Activated T-cell treated with anti-CD3 and anti-CD28 coated beads for 1 hour (primary cell): ENCODE results near the gene CDKAL1.
"Not testable (repeated sequence)": the region's sequence is repeated elsewhere in the genome, so short reads cannot be mapped to it uniquely, and the experiment has no call there.

Source experiments
- DNase-seq: peaks from one replicate; pipeline ENCODE4 v3.0.0-alpha.2; 2020; ENCODE audit warnings: low read depth

Gene CDKAL1

DNA sequence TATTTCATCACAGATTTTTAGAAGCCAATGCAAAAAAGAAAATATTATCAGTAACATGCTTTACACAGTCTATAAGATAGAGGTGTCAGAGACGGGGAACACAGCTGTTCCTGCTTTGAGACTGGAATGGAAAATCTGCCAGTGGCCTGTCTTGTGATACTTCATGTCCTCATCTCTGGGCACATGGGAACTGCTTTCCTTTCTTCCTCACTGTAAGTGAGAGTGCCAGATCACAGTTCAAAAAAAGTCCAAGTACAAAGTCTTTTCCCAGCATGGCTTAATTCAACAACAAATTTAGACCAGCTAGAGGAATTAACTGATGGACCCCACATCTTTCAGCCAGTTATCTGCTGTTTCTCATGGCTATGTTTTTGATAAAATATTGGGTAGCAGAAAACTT lies 490.4 kb downstream of the CDKAL1 start:
- DNase-seq = no peak

DNA sequence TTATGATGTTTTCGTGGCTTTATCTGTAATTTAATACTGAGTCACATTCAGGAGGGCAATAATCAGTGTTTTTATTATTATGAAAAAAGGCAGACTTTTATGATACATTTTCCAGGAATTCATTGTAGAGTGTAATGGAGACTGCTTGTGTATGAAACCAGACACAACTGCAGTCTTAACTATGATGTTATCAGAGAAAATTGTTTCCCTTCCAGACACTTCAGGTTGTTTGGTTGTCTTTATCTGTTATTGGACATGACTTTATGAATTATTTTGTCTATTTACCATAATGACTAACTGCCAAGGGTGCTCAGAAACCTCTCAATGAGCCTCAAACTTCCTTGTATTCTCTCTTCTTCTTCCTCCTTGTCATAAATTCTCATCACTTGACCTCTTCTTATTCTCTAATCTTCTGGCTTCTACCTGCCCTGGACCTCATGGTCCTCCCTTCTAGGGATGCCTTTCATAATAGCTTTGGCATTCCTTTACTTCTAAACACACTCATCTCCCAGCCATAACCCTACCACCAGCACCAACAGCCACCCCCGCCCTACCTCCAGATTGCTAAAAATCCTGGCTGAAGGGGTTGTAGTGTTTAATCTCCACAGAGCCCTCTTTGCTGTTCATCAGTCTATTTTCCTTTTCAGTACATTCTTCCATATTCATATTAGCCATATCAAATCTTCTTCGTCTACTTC lies 492.5 kb downstream of the CDKAL1 start:
- no peak for DNase-seq

DNA sequence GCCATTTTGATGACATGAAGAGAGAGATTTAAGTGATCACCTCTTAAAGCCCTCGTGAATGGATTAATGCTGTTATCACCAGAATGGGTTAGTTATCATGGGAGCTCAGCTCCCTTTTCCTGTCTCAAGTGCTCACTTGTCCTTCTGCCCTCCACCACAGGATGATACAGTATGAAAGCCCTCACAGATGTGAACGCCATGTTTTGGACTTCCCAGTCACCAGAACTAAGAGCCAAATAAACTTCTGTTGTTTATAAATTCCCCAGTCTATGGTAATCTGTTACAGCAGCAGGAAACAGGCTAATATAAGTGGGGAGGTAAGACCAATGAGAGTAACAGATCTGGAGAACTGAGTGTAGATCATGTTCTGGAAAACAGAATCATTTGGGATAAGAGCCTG lies 493.2 kb downstream of the CDKAL1 start:
- DNase-seq = no peak

DNA sequence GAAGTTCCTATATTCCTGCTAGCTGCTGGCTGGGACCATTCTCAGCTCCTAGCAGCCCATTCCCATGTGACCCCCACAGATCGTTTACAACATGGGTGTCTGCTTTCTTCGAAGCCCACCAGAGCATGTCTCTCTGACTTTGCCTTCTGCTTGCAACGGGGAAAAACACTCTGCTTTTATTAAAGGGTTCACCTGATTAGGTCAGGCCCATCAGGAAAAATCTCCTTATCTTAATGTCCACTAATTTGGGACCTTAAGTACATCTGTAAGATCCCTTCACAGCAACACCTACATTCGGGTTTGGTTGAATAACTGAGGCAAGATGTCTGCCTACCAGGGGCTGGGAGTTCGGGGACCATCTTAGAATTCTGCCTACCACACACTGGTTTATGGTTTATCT lies 496.9 kb downstream of the CDKAL1 start:
- DNase-seq = no peak

DNA sequence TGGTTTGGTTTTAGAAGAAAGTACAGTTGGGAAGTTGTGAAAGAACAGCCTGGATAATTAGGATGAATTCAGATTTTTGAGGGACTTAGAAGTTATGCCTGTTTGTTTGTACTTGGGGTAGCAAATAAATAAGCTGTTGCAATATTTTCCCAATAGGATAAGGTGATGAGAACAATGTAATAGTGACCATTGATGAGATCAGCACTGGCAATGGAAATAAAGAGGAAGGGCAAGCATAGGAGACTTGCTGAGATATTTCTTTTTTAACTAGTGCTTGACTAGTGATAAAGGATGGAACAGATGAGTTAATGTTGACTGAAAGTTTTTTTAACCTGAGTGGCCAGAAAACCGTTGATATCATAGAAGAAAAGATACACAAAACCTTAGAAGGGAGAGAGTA lies 498.8 kb downstream of the CDKAL1 start:
- no peak for DNase-seq

DNA sequence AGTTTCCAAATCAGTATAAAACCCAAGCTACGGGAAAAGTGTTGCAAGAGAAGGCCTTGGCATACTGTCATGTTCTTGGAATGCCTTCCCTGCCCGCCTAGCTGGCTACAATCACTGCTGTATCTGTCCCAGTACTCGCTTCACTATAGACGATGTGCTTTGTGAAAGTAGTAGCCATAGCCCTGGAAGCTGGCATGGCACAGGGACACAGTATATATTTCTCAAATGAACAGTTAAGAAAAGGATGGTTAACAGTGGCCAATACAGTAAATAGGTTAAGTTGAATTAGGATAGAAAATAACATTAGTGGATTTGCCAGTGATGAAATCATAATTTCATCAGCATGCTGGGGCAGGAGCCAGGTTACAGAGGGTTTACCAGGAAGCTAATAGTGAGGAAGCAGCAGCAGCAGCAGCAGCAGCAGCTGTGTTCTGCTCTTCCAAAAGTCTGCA lies 499.3 kb downstream of the CDKAL1 start:
- DNase-seq = no peak

DNA sequence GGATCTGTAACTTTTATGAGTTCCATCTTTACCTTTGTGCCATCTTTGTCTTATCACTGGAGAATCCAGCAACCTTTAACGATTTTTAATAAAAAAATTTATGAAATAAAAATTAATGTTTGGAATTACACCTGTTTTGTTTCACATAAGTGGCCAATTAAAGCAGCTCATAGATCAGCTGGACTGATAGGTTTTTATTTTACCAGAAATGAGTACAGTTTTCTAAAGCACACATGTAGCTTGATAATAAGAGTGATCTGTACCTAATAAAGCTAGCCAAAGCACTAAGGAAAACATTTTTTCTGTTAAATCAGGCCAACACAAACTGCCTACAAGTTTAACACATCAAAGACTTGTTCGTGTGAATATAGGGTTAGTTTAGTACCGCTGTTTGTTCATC lies 500.1 kb downstream of the CDKAL1 start:
- no peak for DNase-seq

DNA sequence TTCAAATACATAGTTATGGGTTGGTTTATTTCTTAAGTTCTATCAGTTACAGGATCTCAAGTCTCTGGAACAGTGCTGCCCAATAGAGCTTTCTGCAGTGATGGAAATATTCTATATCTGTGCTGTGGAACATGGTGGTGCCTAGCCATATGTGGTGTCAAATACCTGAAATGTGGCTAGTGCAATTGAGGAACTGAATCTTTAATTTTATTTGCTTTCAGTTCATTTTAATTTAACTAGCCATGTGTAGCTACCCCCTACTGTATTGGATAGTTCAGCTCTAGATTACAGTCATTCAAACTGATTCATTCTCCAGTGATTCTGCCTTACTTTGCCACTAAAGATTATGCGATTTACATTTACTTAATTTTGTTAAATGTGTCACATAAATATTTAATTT lies 503.2 kb downstream of the CDKAL1 start:
- no peak for DNase-seq

DNA sequence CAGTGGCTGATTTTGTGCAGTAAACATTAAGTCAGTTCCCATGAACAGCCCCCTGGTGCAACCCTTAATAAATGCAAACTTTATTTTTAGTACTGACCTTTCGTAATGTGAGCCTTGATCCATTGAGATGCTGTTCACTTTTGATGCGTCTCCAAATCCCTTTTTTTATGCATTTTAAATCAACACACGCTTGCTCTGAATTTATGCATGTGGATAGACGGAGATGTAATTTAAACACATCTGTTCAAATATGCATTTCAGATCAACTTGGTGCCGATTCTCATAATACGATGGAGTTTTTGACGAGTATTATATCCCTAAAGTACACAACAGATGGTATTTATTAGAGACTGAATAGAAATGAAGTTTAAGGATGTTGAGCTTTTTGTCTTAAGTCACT lies 505.7 kb downstream of the CDKAL1 start:
- DNase-seq = no peak

DNA sequence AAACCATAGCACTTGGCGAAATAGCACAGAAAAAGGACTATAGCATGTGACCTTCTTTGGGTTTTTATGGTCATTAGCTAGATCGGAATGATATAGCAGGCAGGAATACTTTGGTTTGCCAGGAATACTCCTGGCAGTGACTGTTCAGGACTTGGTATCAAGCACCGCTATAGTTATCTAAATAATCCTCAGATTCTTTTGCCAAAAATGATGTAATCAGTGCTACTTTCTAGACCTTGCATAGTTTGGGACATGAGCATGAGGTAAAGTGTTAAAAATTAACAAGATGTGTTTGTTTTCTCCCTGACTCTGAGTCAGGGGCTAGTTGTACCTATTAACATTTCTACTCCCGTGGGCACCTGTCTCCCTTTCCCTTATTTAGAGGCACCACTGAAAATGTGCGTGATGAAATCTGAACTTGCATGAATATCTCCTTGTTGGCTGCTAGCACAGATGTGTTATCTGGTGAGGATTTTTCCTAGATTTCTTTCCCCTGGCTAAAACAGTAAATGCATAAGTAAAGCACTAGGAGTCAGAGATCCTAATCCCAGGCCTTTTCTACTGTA lies 511.0 kb downstream of the CDKAL1 start:
- no peak for DNase-seq

DNA sequence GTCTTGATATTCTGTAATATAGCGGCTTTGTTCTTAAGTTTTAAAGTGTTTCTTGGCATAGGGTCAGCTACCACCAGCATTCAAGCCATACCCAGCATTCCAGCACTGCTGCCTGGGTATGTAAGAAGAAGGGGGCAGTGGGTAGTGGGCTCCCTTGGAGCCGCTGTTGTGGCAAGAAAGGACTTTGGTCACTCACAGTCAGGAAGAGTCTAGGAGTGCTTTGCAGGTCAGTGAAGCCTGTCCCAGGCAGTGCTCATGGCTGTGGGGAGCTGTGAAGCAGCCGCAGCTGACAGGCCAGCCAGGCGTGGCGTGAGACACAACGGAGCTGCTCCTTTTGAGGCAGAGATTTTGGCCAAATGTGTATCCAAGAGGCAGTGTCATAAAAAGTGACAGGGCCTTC lies 512.0 kb downstream of the CDKAL1 start:
- no peak for DNase-seq

DNA sequence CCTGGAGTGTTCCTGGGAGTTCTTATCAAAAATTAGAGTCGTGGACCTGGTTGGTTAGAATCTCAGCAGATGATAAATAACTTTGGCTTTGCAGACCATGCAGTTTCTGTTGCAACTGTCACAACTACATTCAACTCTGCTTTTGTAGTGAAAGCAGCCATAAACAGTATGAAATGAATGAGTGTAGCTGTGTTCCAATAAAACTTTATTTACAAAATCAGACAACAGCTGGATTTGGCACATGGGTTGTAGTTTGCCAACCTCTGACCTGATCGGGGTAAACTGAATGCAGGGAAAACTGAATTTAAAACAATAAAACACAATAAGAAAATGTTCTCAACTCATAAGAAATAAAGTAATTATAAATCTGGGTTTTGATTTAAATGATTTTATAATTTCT lies 513.8 kb downstream of the CDKAL1 start:
- DNase-seq = no peak

DNA sequence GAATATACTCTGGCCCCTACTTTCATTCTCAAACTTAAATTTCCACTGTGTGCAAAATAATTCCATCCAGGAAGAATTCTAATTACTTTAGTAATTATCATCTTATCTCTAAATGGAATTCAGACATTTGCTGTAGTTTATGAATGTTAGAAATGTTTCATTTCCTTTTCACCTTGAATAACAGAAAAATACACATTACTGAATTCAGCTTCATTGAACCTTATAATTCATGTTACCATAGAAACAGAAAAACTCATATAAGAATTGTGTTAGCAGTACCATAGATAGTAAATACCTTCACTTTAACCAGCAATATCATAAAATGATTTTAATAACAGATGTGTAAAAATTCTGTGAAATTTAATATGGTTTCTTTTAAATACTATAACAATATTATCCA lies 514.9 kb downstream of the CDKAL1 start:
- DNase-seq = no peak

DNA sequence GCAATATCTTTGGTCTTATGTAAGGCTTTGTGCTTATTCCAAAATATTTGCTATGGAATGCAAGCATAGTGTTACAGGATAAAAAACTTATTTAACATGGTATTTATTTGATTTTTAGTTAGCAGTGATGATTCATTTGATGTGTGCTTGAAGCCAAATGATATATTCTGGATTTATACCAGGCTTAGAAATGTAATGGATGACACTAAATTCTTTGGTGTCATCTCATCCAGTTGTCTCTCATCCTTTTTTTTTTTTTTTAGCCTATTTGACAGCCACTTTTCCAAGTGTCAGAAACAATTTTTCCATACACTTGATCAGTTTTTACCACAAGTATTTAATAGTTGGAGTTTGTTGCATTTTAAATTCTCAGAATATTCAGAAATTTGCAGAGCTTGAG lies 515.3 kb downstream of the CDKAL1 start:
- no peak for DNase-seq

DNA sequence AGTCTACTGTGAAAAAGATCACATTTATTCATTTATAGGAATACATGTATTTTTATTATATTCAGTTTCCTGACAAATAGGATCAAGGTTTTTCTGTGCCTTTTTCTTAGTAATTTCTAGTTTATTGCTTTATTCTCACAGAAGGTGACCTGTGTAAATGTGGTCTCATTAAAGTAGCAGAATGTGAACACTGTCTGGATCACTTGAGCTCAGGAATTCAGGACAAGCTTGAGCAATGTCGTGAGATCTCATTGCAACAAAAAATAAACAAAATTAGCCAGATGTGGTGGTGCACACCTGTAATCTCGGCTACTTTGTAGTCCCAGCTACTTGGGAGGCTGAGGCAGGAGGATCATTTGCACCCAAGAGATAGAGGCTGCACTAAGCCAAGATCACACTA lies 516.7 kb downstream of the CDKAL1 start:
- no peak for DNase-seq

DNA sequence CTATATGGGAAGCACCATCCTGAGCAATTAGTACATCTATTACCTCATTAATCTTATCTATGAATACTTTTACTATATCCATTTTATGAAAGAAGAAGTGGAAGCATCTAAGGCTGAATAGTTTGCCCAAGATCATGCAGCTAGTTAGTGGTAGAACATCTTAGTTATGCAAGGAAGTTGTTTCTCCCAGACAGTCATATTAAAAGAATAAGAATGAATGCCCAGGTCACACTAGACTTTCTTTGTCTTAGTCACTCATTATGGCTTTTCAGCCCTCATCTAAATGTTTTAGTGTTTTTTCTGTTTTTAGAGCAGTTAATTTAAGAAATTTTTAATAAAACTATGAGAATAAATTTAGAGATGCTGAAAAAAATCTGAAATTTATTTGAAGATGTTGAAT lies 517.5 kb downstream of the CDKAL1 start:
- DNase-seq = no peak

DNA sequence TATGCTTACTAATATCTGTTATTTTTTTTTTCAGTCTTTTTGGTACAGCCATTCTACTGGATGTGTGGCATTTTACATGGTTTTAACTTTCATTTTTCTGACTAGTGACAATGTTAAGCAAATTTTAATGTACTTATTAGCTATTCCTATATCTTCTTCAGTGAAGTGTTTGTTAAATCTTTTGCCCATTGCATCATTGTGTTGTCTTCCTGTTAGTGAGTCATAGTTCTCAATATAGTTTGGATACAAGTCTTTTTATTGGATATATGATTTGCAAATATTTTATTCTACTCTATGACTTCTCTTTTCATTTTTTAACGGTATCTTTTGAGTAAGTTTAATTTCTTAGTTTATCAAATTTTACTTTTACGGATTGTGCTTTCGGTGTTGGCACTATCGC lies 519.4 kb downstream of the CDKAL1 start:
- DNase-seq = no peak

DNA sequence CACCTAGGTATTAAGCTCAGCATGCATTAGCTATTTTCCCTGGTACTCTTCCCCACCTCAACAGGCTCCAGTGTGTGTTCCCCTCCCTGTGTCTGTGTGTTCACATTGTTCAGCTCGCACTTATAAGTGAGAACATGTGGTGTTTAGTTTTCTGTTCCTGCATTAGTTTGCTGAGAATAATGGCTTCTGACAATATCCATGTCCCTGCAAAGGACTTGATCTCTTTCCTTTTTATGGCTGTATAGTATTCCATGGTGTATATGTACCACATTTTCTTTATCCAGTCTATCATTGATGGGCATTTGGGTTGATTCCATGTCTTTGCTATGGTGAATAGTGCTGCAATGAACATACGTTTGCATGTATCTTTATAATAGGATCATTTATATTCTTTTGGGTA lies 521.2 kb downstream of the CDKAL1 start:
- not testable (repeated sequence) for DNase-seq

DNA sequence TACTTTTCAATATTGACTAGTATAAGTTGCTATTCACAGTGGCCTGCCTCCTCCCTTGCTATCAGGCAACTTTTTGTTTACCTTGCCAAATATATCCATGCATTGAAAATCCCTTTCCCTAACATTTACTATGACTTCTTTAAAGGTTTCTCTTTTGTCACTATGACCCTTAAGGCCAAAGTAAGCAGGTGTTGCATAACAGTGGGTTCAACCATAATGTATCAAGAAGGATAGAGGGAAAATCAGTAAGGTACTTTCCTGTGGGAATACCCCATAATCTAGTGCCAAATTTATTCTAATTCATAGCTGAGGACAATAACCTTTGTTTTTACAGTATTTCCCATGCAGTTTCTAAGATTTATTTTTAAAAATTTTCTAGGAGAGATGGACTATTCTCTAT lies 527.6 kb downstream of the CDKAL1 start:
- no peak for DNase-seq

DNA sequence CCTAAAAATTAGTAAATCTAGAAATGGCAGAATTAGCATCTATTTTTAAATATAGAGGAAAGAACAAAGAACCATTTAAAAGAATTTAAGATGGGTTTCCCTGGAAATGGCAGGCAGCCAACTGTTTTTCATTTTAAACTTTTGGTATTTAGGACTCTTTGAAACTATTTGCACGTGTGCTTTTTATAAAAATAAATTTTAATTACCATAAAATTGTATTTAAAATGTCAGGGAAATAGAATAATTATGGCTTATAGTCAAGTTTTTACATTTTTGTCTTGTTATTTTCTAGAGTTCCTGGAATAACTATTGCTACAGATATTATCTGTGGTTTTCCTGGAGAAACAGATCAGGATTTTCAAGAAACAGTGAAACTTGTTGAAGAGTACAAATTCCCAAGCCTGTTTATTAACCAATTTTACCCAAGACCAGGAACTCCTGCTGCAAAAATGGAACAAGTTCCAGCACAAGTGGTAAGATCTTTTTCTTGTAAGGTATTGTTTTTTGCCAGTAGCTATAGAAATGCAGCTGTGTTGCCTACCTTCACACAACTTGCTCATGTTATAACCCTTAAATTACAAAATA lies 530.6 kb downstream of the CDKAL1 start:
- no peak for DNase-seq

DNA sequence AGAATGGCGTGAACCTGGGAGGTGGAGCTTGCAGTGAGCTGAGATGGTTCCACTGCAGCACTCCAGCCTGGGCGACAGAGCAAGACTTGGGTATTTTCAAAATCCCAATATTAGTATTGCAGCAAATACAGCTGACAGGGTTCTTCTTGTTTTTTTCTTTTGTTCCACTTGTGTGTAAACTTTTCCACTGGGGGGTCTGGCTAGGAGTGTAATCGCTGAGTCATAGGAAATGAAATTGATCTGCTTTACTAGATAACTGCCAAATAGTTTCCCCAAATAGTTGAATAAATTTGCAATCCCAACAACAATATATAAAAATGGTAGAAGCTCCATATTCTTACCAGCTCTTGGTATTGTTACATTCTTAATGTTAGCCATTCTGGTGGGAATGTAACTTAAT lies 533.3 kb downstream of the CDKAL1 start:
- no peak for DNase-seq

DNA sequence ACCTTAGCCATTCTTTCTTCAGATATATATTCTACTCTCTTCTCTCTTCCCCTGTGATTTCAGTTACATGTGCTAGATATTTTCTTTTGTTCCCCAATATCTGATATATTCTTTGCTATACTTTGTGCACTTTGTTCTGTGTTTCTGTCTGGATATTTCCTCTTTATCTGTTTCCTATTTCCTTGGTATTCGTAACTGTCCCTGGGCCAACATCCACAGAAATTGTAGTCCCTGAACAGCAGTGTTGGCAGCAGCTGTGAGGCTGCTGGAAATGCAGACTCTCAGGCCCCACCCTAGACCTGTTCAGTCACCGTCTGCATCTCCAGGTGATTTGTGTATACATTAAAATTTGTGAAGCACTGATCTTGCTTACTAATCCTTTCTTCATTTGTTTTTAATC lies 536.4 kb downstream of the CDKAL1 start:
- no peak for DNase-seq

DNA sequence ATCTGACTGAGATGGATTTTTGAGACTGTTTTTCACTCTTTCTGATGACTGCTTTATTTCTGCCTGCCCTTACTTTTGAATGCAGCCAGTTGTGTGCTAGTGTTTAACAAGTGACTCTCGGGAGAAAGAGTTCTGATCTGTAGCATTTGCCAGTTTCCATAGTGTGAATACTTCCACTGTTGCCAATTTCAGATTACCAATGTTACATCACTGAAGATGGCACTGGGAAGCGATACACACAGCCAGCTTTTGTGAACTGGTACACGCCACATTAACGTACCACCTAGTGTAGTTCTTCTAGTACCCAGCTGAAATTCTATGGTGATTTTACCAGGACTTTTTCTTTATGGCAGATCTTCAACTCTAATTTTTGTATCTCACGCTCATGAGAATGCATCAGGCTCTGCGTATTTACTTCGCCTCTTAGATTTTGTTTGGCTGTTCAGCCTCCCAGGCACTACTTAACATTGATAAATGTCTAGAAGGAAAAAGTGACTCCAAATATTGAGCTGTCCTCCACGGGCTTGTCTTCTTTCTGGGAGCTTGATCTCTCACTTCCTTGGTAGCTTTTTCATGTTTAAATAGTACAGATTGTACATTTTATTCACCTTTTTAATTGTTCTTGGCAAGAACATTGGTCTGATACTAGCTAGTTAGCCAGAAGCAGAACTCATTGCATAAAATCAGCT lies 537.7 kb downstream of the CDKAL1 start:
- DNase-seq = no peak
